Measurements from ENCODE around the gene USP32. TPM values are rescaled to one million over a fixed set of nuclear protein-coding genes. Genes with fewer than 3 reads are reported as not detected.
A peak's percentile ranks its signal among the peaks of the same experiment; 100 is the strongest.
"Not testable (repeated sequence)": the region's sequence is repeated elsewhere in the genome, so short reads cannot be mapped to it uniquely, and the experiment has no call there.

USP32 gene
- total and polyA plus RNA-seq, 2 of the 8 experiments (the other 6 are each of a cell fraction or from before 2014, with no cell fraction given) = 29.6 to 112 TPM

- not testable (repeated sequence) for H2BK12ac ChIP-seq (ENCODE audit: low read depth, low read length); H2AK5ac ChIP-seq (ENCODE audit: low read depth, low read length); H2BK5ac ChIP-seq (ENCODE audit: low read depth, low read length); FAIRE-seq; H3K9ac ChIP-seq (replicated peaks in 1 of 4; ENCODE audit: extremely low read depth in 1 of 4, low read depth in 3 of 4, low read length in 3 of 4); H4K5ac ChIP-seq (ENCODE audit: insufficient read length, low read depth, low read length); H3K79me1 ChIP-seq (ENCODE audit: low read depth, low read length); H2AFZ ChIP-seq (ENCODE audit: low read length); H4K20me1 ChIP-seq (replicated peaks in 1 of 2; ENCODE audit: control insufficient read depth in 1 of 2, insufficient read depth in 2 of 2, low read length in 2 of 2); H3K23me2 ChIP-seq (ENCODE audit: low read depth, low read length); H4K8ac ChIP-seq (ENCODE audit: extremely low read depth, insufficient read depth, low read length); H3K14ac ChIP-seq (ENCODE audit: insufficient read length); H3K23ac ChIP-seq (ENCODE audit: insufficient read length); DNase-seq (ENCODE audit: low read depth in 1 of 2, low spot score in 2 of 2); H2BK120ac ChIP-seq (replicated peaks; ENCODE audit: low read depth, low read length); H3K4me1 ChIP-seq (replicated peaks in 1 of 4; ENCODE audit: control insufficient read depth in 3 of 4, insufficient read depth in 4 of 4, low read length in 3 of 4); H3K4me3 ChIP-seq (ENCODE audit: extremely low read depth in 1 of 4, insufficient read depth in 2 of 4, low read depth in 3 of 4, low read length in 4 of 4); H2BK20ac ChIP-seq (ENCODE audit: low read length); H3K56ac ChIP-seq (replicated peaks; ENCODE audit: insufficient read length, low read depth, low read length); H3K27ac ChIP-seq (ENCODE audit: low read depth, low read length); H3K4ac ChIP-seq (replicated peaks; ENCODE audit: insufficient read length, low read depth, low read length); H3K27me3 ChIP-seq (replicated peaks in 1 of 4; ENCODE audit: control insufficient read depth in 3 of 4, extremely low read depth in 1 of 4, insufficient read depth in 3 of 4, low read length in 3 of 4); H4K91ac ChIP-seq (replicated peaks; ENCODE audit: insufficient read length, low read length); H3K79me2 ChIP-seq (ENCODE audit: control insufficient read depth in 1 of 2, insufficient read depth in 2 of 2, low read length in 2 of 2); H3K4me2 ChIP-seq (ENCODE audit: insufficient read depth in 1 of 2, low read depth in 2 of 2, low read length in 2 of 2); H2BK15ac ChIP-seq (ENCODE audit: low read length); H3K18ac ChIP-seq (ENCODE audit: extremely low read depth, low read length); H3K9me3 ChIP-seq (ENCODE audit: insufficient read depth in 2 of 2, low read depth in 1 of 2, low read length in 1 of 2)
- TF ChIP-seq CTCF (IDR thresholded peaks at IDR 0.05; ENCODE audit: control extremely low read depth in 1 of 3, insufficient read depth in 1 of 3, low read depth in 1 of 3, low read length in 3 of 3) (peak; percentile 33 to 48 (median 44)), RAD21 (IDR thresholded peaks at IDR 0.05 in 1 of 2, conservative IDR thresholded peaks at IDR 0.05 in 1 of 2; ENCODE audit: low read depth in 2 of 2, low read length in 2 of 2) (peak; percentile 60 to 62)
- ChIA-PET POLR2A (ENCODE audit: partially characterized antibody) (interaction anchor here (0.7 to 2.3 kb wide), 9 partner anchors 8 to 404 kb away, joined by 3 to 9 read pairs (median 4); no protein-coding TSS in a partner anchor), CTCF (ENCODE audit: partially characterized antibody) (interaction anchor here (0.7 to 5.6 kb wide), 11 partner anchors 8 to 68 kb away, joined by 3 to 51 read pairs (median 6); no protein-coding TSS in a partner anchor)
- WGBS, 2 experiments (ENCODE audit: extremely low coverage in 1 of 2, insufficient coverage in 1 of 2, insufficient read length in 1 of 2, insufficient replicate concordance in 2 of 2, low coverage in 1 of 2, low lambda C conversion rate in 2 of 2, missing lambda C conversion rate in 1 of 2) = 93% methylated on average over 5 of the region's 6 CpGs; no CpG with 5 or more reads in 1 of the 2 experiments
- H3K36me3 ChIP-seq (ENCODE audit: control insufficient read depth in 2 of 4, insufficient read depth in 4 of 4, low read length in 3 of 4) = peaks cover 0 to 10% (median 0%) of the 10 kb centered on the region in 4 experiments; a peak in 2 of 8 replicates
These were observed 217.2 kb downstream of the USP32 start for GRCh38 chr17:60174767-60175166.
